HEK293T (cell line): ENCODE data around the gene ABHD11.

Experiments
- FOXA1 ChIP-seq: fragments of 450-650 bp; IDR thresholded peaks from 2 replicates; pipeline ENCODE4 v1.6.1; 2016; ENCODE audit warnings: mild to moderate bottlenecking
- FOXK2 ChIP-seq: fragments of 450-650 bp; IDR thresholded peaks from 2 replicates; pipeline ENCODE4 v1.6.1; 2016; ENCODE audit warnings: mild to moderate bottlenecking
- FOXM1 ChIP-seq: fragments of 450-650 bp; IDR thresholded peaks from 2 replicates; pipeline ENCODE4 v1.6.1; 2017; ENCODE audit warnings: mild to moderate bottlenecking, borderline replicate concordance
- L3MBTL2 ChIP-seq: fragments of 450-650 bp; conservative IDR thresholded peaks from 2 replicates; pipeline ENCODE4 v1.6.1; 2016; ENCODE audit warnings: mild to moderate bottlenecking
- NFRKB ChIP-seq: fragments of 450-650 bp; IDR thresholded peaks from 2 replicates; pipeline ENCODE4 v1.6.1; 2016; ENCODE audit warnings: mild to moderate bottlenecking, moderate library complexity
- SUZ12 ChIP-seq: fragments of 450-650 bp; IDR thresholded peaks from 2 replicates; pipeline ENCODE4 v1.6.1; 2016; ENCODE audit warnings: mild to moderate bottlenecking
- TF ChIP-seq, protein P1 (sequence below): fragments of 450-650 bp; IDR thresholded peaks from 2 replicates; pipeline ENCODE4 v1.6.1; 2016

DNA sequence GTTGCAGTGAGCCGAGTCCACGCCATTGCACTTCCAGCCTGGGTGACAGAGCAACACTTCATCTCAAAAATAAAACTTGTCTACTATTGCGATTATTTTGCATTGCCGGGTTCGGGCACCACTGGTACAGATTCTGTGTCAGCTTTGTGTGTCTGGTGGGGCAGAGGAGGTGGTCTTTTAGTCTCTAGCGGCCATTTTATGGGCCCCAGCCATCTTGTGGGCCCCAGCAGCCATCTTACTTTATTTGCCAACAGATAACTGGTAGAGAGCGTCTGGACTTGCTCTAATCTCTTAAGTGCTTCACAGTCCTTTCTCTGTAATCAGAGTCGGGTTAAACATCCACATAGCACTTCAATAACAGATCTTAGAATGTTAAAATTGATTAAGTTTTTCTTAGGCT, 50.3 kb downstream of the ABHD11 start:
- TF ChIP-seq NFRKB (no peak), FOXA1 (no peak), SUZ12 (no peak), FOXM1 (no peak), L3MBTL2 (no peak), FOXK2 (no peak)
- TF ChIP-seq, protein P1, sequence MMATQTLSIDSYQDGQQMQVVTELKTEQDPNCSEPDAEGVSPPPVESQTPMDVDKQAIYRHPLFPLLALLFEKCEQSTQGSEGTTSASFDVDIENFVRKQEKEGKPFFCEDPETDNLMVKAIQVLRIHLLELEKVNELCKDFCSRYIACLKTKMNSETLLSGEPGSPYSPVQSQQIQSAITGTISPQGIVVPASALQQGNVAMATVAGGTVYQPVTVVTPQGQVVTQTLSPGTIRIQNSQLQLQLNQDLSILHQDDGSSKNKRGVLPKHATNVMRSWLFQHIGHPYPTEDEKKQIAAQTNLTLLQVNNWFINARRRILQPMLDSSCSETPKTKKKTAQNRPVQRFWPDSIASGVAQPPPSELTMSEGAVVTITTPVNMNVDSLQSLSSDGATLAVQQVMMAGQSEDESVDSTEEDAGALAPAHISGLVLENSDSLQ, result no peak
